Heart right ventricle (tissue), 16 donors: ENCODE measurements around the gene CFAP206. TPM values are rescaled to one million over a fixed set of nuclear protein-coding genes. Genes with fewer than 3 reads are reported as not detected.

Source experiments
- ATAC-seq, 8 donors: fragments of 200-7000 bp; cut with Tn5 transposase; one replicate each; pipeline ENCODE4 v1.9.1; 2020; ENCODE audit warnings: mild to moderate bottlenecking in 8 of 8, moderate library complexity in 8 of 8, moderate number of reproducible peaks in 1 of 8
- DNase-seq, 2 donors: peaks; one replicate each; pipeline ENCODE4 v3.0.0-alpha.2; 2020
- H3K27ac ChIP-seq, 10 donors: fragments of 200-600 bp; sonication (generic) in 2 of 10; one replicate each; pipeline versions ENCODE4 v1.5.0 to v1.8.0; 2020 to 2022; ENCODE audit warnings: mild to moderate bottlenecking in 3 of 10
- H3K27me3 ChIP-seq, 7 donors: fragments of 200-600 bp; one replicate each; pipeline ENCODE4 v1.8.0; 2021 to 2022; ENCODE audit warnings: mild to moderate bottlenecking in 2 of 7
- H3K36me3 ChIP-seq, 9 donors: fragments of 200-600 bp; sonication (generic) in 1 of 9; one replicate each; pipeline versions ENCODE4 v1.5.0 to v1.8.0; 2020 to 2022; ENCODE audit warnings: mild to moderate bottlenecking in 2 of 9
- H3K4me1 ChIP-seq, 9 donors: fragments of 200-600 bp; sonication (generic) in 1 of 9; one replicate each; pipeline versions ENCODE4 v1.5.0 to v1.8.0; 2020 to 2022; ENCODE audit warnings: mild to moderate bottlenecking in 4 of 9
- H3K4me3 ChIP-seq, 10 donors: fragments of 200-600 bp; sonication (generic) in 2 of 10; one replicate each; pipeline versions ENCODE4 v1.5.0 to v1.8.0; 2020 to 2022; ENCODE audit warnings: mild to moderate bottlenecking in 7 of 10, moderate library complexity in 2 of 10
- H3K9me3 ChIP-seq, 11 donors: fragments of 200-600 bp in 10 of 11; sonication (generic) in 2 of 11; one replicate each; pipeline versions ENCODE4 v1.5.0 to v1.8.0; 2013 to 2022; ENCODE audit warnings: mild to moderate bottlenecking in 2 of 11, control low read depth in 1 of 11, moderate library complexity in 1 of 11
- CTCF ChIP-seq, 9 donors: fragments of 200-600 bp; sonication (generic) in 2 of 9; IDR thresholded peaks; one replicate each; pipeline versions ENCODE4 v1.5.0 to v1.8.0; 2021 to 2022; ENCODE audit warnings: antibody characterized with exemption in 9 of 9, mild to moderate bottlenecking in 5 of 9, moderate library complexity in 1 of 9
- WGBS, 2 donors: extraction: QIAGEN DNeasy Blood & Tissue Kit; methylation state at CpG; one replicate each; pipeline ENCODE4 v1.1.7; 2013; ENCODE audit warnings: inconsistent platforms in 1 of 2; 5-methylcytosine and 5-hydroxymethylcytosine counted together
- intact Hi-C, 10 donors: fragments of 100-400 bp; cut with DNase I; formaldehyde crosslinking; loops; one replicate each; pipeline versions ENCODE4 v1.11.1 to v1.14.2; 2022
- polyA plus RNA-seq, 2 donors: library from polyadenylated mRNA; stranded (reverse); fragments of 200-250 nt; gene quantifications; one replicate each; pipeline ENCODE4 v1.2.3, GENCODE V29; 2013
- total RNA-seq, 10 donors: library from RNA; stranded (reverse); fragmentation: NEBNext Ultra II Directional in 3 of 10; extraction: Animal tissue kit (Norgen Biotek cat#: 25700) in 3 of 10; gene quantifications; one replicate each; pipeline versions ENCODE4 v1.2.1 to v1.2.4, GENCODE V29; 2021 to 2023
- donor health status: Arrhythmogenic right ventricular cardiomyopathy.
- donor health status: ischemic (EF 13 %, LVEDD 7.1; RV severe dilation, severe dysfunction).
- donor health status: healthy with polysubstance abuse.
- donor health status: DM: no; HTN: yes; CAD: no.
- donor health status: DM: no; HTN: no; CAD: no.
- donor health status: ischemic (EF 25% LVEDD 6.9; RV normal size, moderate dysfunction).
- donor health status: ischemic (EF 25% LVEDD 5.7; RV mildly dilated, moderate dysfunction).
- donor health status: healthy.
- donor health status: DM: yes; HTN: yes; CAD: no.
- donor health status: Ischemic cardiomyopathy.
- donor health status: ischemic (EF 35%, LVEDD 5.7; RV mildly dilated, moderate dysfunction).
- donor health status: nonischemic (EF 11% LVEDD 7.7; RV severe dilation, severe dysfunction).
- donor health status: DM: yes; HTN: yes; CAD: no.
- donor health status: PGD.
- donor health status: ischemic (EF 29% LVEDD 5.4; RV normal size, mild dysfunction).
- donor health status: nonischemic (EF 23%, LVEDD 6.1; RV moderate dilation, normal function).

CFAP206 gene
- total and polyA plus RNA-seq, 12 donors: 0.09 to 0.54 (median 0.28) TPM; not detected in 5

GRCh38 chr6:87378947-87379346 lies 28.8 kb upstream of the CFAP206 start:
- Histone ChIP-seq H3K27me3 (no peaks in the 10 kb centered on the region), H3K27ac (no peak overlapping the region), H3K4me1 (peaks cover 0 to 5% (median 0%) of the 10 kb centered on the region in 9 donors), H3K36me3 (peaks cover 0 to 11% (median 0%) of the 10 kb centered on the region in 9 donors), H3K4me3 (peak overlapping the region in 1 of 10 donors; percentile 9), H3K9me3 (no peaks in the 10 kb centered on the region)
- 75 to 80% methylated on average over 4 of the region's 4 CpGs for WGBS, 2 donors
- no peak for TF ChIP-seq CTCF (IDR thresholded peaks at IDR 0.05)
- intact Hi-C loops: no loop called here
- DNase-seq: no peak
- ATAC-seq: peak in 1 of 8 donors; percentile 69

- intact Hi-C loops: no loop called here
- Histone ChIP-seq H3K27me3 (no peaks in the 10 kb centered on the region), H3K4me1 (peaks cover 0 to 5% (median 0%) of the 10 kb centered on the region in 9 donors), H3K27ac (no peak overlapping the region), H3K36me3 (no peaks in the 10 kb centered on the region), H3K9me3 (no peaks in the 10 kb centered on the region), H3K4me3 (no peak overlapping the region)
- ATAC-seq (no peak), DNase-seq (no peak)
- WGBS, 2 donors: 88 to 91% methylated on average over 5 of the region's 5 CpGs
- TF ChIP-seq CTCF (IDR thresholded peaks at IDR 0.05): no peak
These were observed 24.9 kb upstream of the CFAP206 start for GRCh38 chr6:87382861-87383260.

GRCh38 chr6:87384038-87384437 lies 23.7 kb upstream of the CFAP206 start:
- DNase-seq: no peak
- Histone ChIP-seq H3K4me3 (no peak overlapping the region), H3K27ac (no peak overlapping the region), H3K4me1 (peaks cover 0 to 2% (median 0%) of the 10 kb centered on the region in 9 donors), H3K9me3 (no peaks in the 10 kb centered on the region), H3K36me3 (no peaks in the 10 kb centered on the region), H3K27me3 (no peaks in the 10 kb centered on the region)
- WGBS, 2 donors: 49 to 75% methylated on average over 1 of the region's 1 CpG
- ATAC-seq: no peak
- intact Hi-C loops: no loop called here
- TF ChIP-seq CTCF (IDR thresholded peaks at IDR 0.05): no peak

GRCh38 chr6:87384449-87384848 lies 23.3 kb upstream of the CFAP206 start:
- no peaks in the 10 kb centered on the region for H3K9me3 ChIP-seq
- TF ChIP-seq CTCF (IDR thresholded peaks at IDR 0.05): no peak
- ATAC-seq: no peak
- no peak for DNase-seq
- intact Hi-C loops: no loop called here
- 85 to 90% methylated on average over 3 of the region's 3 CpGs for WGBS, 2 donors
- no peak overlapping the region for H3K27ac ChIP-seq
- no peaks in the 10 kb centered on the region for H3K27me3 ChIP-seq
- H3K4me3 ChIP-seq: no peak overlapping the region
- no peaks in the 10 kb centered on the region for H3K36me3 ChIP-seq
- no peaks in the 10 kb centered on the region for H3K4me1 ChIP-seq
